ENCODE measurements around the gene SLC6A9. TPM values are rescaled to one million over a fixed set of nuclear protein-coding genes. Genes with fewer than 3 reads are reported as not detected.

SLC6A9 gene
- polyA plus RNA-seq, 2 of the 4 experiments (the other 2 are of a cell fraction), result 9.0 to 17.7 TPM

GRCh38 chr1:44034423-44034822 lies 3.2 kb upstream of the SLC6A9 start:
- no peaks in the 10 kb centered on the region for H3K9me3 ChIP-seq
- TF ChIP-seq ELK1 (IDR thresholded peaks at IDR 0.05; ENCODE audit: low read depth, low read length) (no peak), FOXS1 (CRISPR knock-in tag; IDR thresholded peaks at IDR 0.05) (no peak), TFCP2L1 (CRISPR knock-in tag; IDR thresholded peaks at IDR 0.05) (no peak), NPAS2 (CRISPR knock-in tag; IDR thresholded peaks at IDR 0.05; ENCODE audit: borderline replicate concordance) (no peak), HMGXB4 (CRISPR knock-in tag; IDR thresholded peaks at IDR 0.05; ENCODE audit: borderline replicate concordance) (no peak), HEYL (CRISPR knock-in tag; IDR thresholded peaks at IDR 0.05) (no peak), NFE2L2 (conservative IDR thresholded peaks at IDR 0.05; ENCODE audit: low read length) (no peak), POLR2AphosphoS2 (conservative IDR thresholded peaks at IDR 0.05; ENCODE audit: low read length) (no peak), CBX8 (IDR thresholded peaks at IDR 0.05) (no peak), PHF8 (IDR thresholded peaks at IDR 0.05; ENCODE audit: borderline replicate concordance, low read depth) (no peak), HDAC2 (IDR thresholded peaks at IDR 0.05) (no peak), FOSB (CRISPR knock-in tag; IDR thresholded peaks at IDR 0.05) (no peak), RNF2 (IDR thresholded peaks at IDR 0.05; ENCODE audit: borderline replicate concordance, low read depth) (no peak), CHD2 (IDR thresholded peaks at IDR 0.05; ENCODE audit: low read length, partially characterized antibody) (no peak), JUN (IDR thresholded peaks at IDR 0.05) (no peak), BHLHE40 (IDR thresholded peaks at IDR 0.05; ENCODE audit: low read depth, low read length) (no peak), EHMT2 (IDR thresholded peaks at IDR 0.05; ENCODE audit: low read depth) (no peak)
- TF ChIP-seq, protein P1, sequence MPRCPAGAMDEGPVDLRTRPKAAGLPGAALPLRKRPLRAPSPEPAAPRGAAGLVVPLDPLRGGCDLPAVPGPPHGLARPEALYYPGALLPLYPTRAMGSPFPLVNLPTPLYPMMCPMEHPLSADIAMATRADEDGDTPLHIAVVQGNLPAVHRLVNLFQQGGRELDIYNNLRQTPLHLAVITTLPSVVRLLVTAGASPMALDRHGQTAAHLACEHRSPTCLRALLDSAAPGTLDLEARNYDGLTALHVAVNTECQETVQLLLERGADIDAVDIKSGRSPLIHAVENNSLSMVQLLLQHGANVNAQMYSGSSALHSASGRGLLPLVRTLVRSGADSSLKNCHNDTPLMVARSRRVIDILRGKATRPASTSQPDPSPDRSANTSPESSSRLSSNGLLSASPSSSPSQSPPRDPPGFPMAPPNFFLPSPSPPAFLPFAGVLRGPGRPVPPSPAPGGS (IDR thresholded peaks at IDR 0.05), result no peak
- ChIA-PET CTCF (interaction anchor here (0.9 to 25.3 kb wide), 6 partner anchors 8 to 41 kb away, joined by 3 to 412 read pairs (median 40); no protein-coding TSS in a partner anchor), POLR2A (no interaction called here)
- no peak overlapping the region for H3K4me3 ChIP-seq
- FAIRE-seq (no peak), ATAC-seq (no peak), DNase-seq (ENCODE audit: low read depth in 1 of 2, low spot score in 1 of 2) (no peak)
- peaks cover 30% of the 10 kb centered on the region for H3K4me1 ChIP-seq
- H3K27ac ChIP-seq, result no peak overlapping the region
- no peak overlapping the region for H3K4me2 ChIP-seq
- 96% methylated on average over 4 of the region's 4 CpGs for WGBS (ENCODE audit: missing lambda C conversion rate)

DNA sequence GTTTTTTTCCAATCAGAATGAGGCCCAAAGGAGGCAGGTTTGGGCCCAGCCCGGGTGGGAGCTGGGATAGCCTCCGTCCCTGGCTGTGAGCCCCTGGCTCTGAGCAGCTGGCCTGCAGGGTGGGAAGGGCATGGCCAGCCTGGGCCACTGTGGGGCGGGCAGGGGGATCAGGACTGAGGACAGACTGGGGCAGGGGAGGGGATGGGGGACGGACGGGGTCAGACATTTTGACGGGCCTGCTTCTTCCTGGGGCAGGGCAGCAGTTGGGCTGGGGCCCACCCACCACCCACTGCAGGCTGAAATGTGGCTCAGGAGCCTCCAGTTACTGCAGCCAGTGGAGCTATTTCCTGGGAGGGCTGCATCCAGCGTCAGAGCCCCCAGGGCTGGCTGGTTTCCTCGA lies 2.5 kb upstream of the SLC6A9 start:
- peak overlapping the region in 1 of 2 experiments; percentile 36; a peak in 1 of 6 replicates for H3K27ac ChIP-seq
- ChIA-PET POLR2A (interaction anchor here (0.5 kb wide), 1 partner anchor 753 kb away, joined by 3 read pairs; no protein-coding TSS in a partner anchor), CTCF (interaction anchor here (5.0 to 25.3 kb wide), 3 partner anchors 14 to 31 kb away, joined by 49 to 412 read pairs (median 68); no protein-coding TSS in a partner anchor)
- no CpG with 5 or more reads among the region's 8 CpGs for WGBS (ENCODE audit: missing lambda C conversion rate)
- H3K4me2 ChIP-seq, result no peak overlapping the region
- ATAC-seq (no peak), DNase-seq (ENCODE audit: low read depth in 1 of 2, low spot score in 1 of 2) (no peak), FAIRE-seq (no peak)
- TF ChIP-seq ZNF302 (CRISPR knock-in tag; IDR thresholded peaks at IDR 0.05) (no peak), SMC3 (IDR thresholded peaks at IDR 0.05) (no peak), MAZ (IDR thresholded peaks at IDR 0.05; ENCODE audit: borderline replicate concordance, low read depth, low read length) (no peak), CTCF (IDR thresholded peaks at IDR 0.05) (no peak), HES2 (IDR thresholded peaks at IDR 0.05) (no peak), GATA3 (IDR thresholded peaks at IDR 0.05; ENCODE audit: borderline replicate concordance) (no peak), HOXB5 (CRISPR knock-in tag; IDR thresholded peaks at IDR 0.05) (no peak), E2F6 (IDR thresholded peaks at IDR 0.05; ENCODE audit: borderline replicate concordance, low read depth) (no peak)
- H3K4me3 ChIP-seq, result no peak overlapping the region
- H3K4me1 ChIP-seq, result peaks cover 31% of the 10 kb centered on the region
- H3K9me3 ChIP-seq, result no peaks in the 10 kb centered on the region
